Stimulated activated naive CD8-positive, alpha-beta T cell treated with anti-CD3 and anti-CD28 coated beads, Interleukin-15, Interleukin-2, amounts not matched to agents 100 U/mL and 50 U/mL, for 24 hours (primary cell): ENCODE data around the gene GRIA2.

Experiments
- ATAC-seq: fragments of 150-1000 bp; cut with Tn5 transposase; one replicate; pipeline ENCODE4 v1.10.0; 2021
- DNase-seq: peaks from one replicate; pipeline ENCODE4 v3.0.0; 2021

The GRIA2 gene

GRCh38 chr4:157265281-157265680 is 44.8 kb downstream of the GRIA2 start:
- ATAC-seq (no peak), DNase-seq (no peak)

- no peak for ATAC-seq
- DNase-seq: no peak
These were observed 49.6 kb downstream of the GRIA2 start for GRCh38 chr4:157270108-157270507.

GRCh38 chr4:157270552-157270951 is 50.0 kb downstream of the GRIA2 start:
- DNase-seq: no peak
- ATAC-seq: no peak

GRCh38 chr4:157271166-157271869 is 50.8 kb downstream of the GRIA2 start:
- no peak for ATAC-seq
- DNase-seq: no peak

GRCh38 chr4:157280673-157281072 is 60.1 kb downstream of the GRIA2 start:
- ATAC-seq: no peak
- no peak for DNase-seq

GRCh38 chr4:157282019-157282418 is 61.5 kb downstream of the GRIA2 start:
- ATAC-seq (no peak), DNase-seq (no peak)

- ATAC-seq: no peak
- DNase-seq: no peak
These were observed 66.9 kb downstream of the GRIA2 start for GRCh38 chr4:157287445-157287844.

- ATAC-seq (no peak), DNase-seq (no peak)
These were observed 70.1 kb downstream of the GRIA2 start for GRCh38 chr4:157290622-157291021.

GRCh38 chr4:157291071-157291470 is 70.5 kb downstream of the GRIA2 start:
- ATAC-seq (no peak), DNase-seq (no peak)

GRCh38 chr4:157293673-157294072 is 73.1 kb downstream of the GRIA2 start:
- no peak for ATAC-seq
- DNase-seq: no peak

GRCh38 chr4:157294575-157294974 is 74.0 kb downstream of the GRIA2 start:
- no peak for ATAC-seq

GRCh38 chr4:157300701-157301100 is 80.2 kb downstream of the GRIA2 start:
- DNase-seq: no peak

More at GRCh38 chr4:157294575-157294974, 74.0 kb downstream of the GRIA2 start:
- DNase-seq: no peak

GRCh38 chr4:157303471-157303960 is 83.0 kb downstream of the GRIA2 start:
- ATAC-seq: no peak
- DNase-seq: no peak

More at GRCh38 chr4:157300701-157301100, 80.2 kb downstream of the GRIA2 start:
- ATAC-seq: no peak

GRCh38 chr4:157304769-157305168 is 84.2 kb downstream of the GRIA2 start:
- no peak for ATAC-seq
- no peak for DNase-seq

GRCh38 chr4:157312702-157313101 is 92.2 kb downstream of the GRIA2 start:
- no peak for ATAC-seq
- DNase-seq: no peak

GRCh38 chr4:157314906-157315305 is 94.4 kb downstream of the GRIA2 start:
- ATAC-seq: no peak

GRCh38 chr4:157315968-157316367 is 95.4 kb downstream of the GRIA2 start:
- DNase-seq: no peak

More at GRCh38 chr4:157314906-157315305, 94.4 kb downstream of the GRIA2 start:
- no peak for DNase-seq

GRCh38 chr4:157320092-157320491 is 99.6 kb downstream of the GRIA2 start:
- ATAC-seq: no peak

More at GRCh38 chr4:157315968-157316367, 95.4 kb downstream of the GRIA2 start:
- ATAC-seq: no peak

GRCh38 chr4:157327666-157328065 is 107.1 kb downstream of the GRIA2 start:
- DNase-seq (no peak), ATAC-seq (no peak)

More at GRCh38 chr4:157320092-157320491, 99.6 kb downstream of the GRIA2 start:
- DNase-seq: no peak

- ATAC-seq (no peak), DNase-seq (no peak)
These were observed 137.4 kb downstream of the GRIA2 start for GRCh38 chr4:157357887-157358286.

- ATAC-seq: no peak
These were observed 137.9 kb downstream of the GRIA2 start for GRCh38 chr4:157358439-157358838.

GRCh38 chr4:157358851-157359250 is 138.3 kb downstream of the GRIA2 start:
- no peak for DNase-seq
- ATAC-seq: no peak

More at GRCh38 chr4:157358439-157358838, 137.9 kb downstream of the GRIA2 start:
- DNase-seq: no peak

GRCh38 chr4:157363360-157363759 is 142.8 kb downstream of the GRIA2 start:
- ATAC-seq (no peak), DNase-seq (no peak)

- no peak for DNase-seq
- ATAC-seq: no peak
These were observed 151.6 kb downstream of the GRIA2 start for GRCh38 chr4:157372154-157372553.
